ENCODE measurements around the gene BICRAL.

DNA sequence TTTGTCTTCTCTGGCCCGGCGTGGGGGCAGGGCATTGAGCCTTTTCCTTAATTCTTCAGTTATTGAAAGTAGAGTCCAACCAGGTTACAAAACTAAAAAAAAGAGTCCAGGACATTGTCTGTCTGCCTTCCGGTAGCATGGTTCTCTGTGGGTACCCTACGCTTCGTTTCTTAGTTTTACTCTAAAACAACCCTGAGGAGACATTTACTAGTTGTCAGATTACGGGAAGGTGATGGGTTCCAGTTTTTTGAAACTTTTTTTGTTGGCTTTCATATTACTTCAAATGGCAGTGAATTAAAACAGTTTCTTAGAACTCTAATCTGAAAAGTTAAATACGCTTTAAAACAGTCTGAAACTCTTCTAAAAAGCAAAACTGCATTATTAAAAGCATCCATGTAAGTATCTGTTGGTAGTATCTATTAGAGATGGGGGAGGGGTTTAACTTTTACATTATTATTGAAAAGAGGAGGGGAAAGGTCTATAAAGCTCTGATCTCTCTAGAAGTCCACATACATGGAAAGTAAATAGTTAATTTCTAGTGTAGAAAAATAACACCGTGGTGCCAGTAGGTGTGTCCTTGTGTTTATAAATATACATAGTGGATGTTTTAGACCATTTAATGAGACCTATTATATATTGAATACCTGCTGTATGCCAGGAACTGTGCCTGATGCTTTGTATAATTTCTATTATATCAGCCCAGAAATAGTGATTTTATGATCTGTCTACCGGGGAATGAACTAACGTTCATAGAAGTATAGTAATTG is 2.2 kb downstream of the BICRAL start:
- TF ChIP-seq EP300 (IDR thresholded peaks at IDR 0.05; ENCODE audit: borderline replicate concordance) (no peak), TAF1 (IDR thresholded peaks at IDR 0.05; ENCODE audit: low read depth) (no peak), CEBPB (IDR thresholded peaks at IDR 0.05) (no peak), MAX (IDR thresholded peaks at IDR 0.05) (no peak; the same call in 1 of the 2 replicates), REST (IDR thresholded peaks at IDR 0.05; ENCODE audit: low read depth) (no peak)
